ENCODE measurements around the gene PCGF3. TPM values are rescaled to one million over a fixed set of nuclear protein-coding genes. Genes with fewer than 3 reads are reported as not detected.

PCGF3 gene
- total RNA-seq, 1 experiment from 2014 or later: 22.7 TPM

DNA sequence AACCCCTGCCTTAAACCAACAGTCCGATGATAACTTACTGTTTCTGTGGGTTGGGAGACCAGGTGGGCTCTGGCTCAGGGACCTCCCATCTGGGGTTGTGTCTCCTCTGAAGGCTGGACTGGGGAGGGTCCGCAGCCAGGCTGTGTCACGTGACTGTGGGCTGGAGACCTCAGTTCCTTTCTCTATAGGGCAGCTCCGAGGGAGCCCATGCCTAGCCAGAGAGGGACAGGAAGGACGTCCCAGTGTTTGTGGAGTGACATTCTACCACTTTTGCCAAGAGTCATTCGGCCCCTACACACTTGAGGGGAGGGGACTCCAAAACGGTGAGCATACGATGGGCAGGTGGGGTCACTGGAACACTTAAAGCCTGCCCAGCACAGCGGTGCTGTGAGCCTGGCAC is 4.5 kb downstream of the PCGF3 start:
- in situ Hi-C loops (cut with HindIII; ENCODE audit: low pct_unique_long_range_greater_than_20kb, low sequenced_read_pairs): no loop called here
- no peak for DNase-seq (ENCODE audit: low read depth, low spot score)

DNA sequence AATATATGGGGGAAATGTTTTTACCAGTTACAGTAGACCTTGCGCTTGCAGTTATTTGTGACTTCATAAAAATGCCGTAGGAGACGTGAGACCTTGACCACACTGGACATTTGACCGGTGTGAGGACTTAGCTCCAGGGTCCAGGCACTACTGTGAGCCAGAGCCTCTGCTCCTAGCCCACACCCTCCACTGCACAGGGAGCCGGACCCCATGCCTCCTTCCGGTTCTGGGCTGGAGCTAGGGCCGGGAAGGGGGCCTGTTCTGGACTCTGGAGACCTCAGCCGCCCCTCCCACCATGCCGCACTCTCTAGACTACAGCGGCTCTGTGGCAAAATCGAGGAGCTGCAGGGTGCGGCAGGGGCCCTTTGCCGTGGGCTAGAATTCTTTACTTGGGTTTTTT is 5.3 kb downstream of the PCGF3 start:
- DNase-seq (ENCODE audit: low read depth, low spot score): no peak
- in situ Hi-C loops (cut with HindIII; ENCODE audit: low pct_unique_long_range_greater_than_20kb, low sequenced_read_pairs): no loop called here

DNA sequence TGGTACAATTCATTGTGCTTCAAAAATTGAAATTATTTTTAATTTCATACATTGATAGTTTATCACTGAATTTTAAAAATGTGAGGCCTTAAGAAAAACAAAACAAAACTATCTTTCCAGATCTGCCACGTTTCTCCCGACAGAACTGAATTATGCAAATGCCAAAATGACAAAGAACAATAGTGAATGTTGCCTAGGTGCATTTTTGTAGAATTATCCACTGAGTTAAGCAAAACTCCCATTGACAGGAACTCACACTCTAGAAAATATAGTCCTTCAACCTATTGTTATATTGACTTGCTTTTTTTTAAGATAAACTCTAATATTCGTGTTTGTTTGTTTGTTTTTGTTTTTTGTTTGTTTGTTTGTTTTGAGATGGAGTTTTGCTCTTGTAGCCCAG is 6.5 kb downstream of the PCGF3 start:
- in situ Hi-C loops (cut with HindIII; ENCODE audit: low pct_unique_long_range_greater_than_20kb, low sequenced_read_pairs): no loop called here
- DNase-seq (ENCODE audit: low read depth, low spot score): no peak

DNA sequence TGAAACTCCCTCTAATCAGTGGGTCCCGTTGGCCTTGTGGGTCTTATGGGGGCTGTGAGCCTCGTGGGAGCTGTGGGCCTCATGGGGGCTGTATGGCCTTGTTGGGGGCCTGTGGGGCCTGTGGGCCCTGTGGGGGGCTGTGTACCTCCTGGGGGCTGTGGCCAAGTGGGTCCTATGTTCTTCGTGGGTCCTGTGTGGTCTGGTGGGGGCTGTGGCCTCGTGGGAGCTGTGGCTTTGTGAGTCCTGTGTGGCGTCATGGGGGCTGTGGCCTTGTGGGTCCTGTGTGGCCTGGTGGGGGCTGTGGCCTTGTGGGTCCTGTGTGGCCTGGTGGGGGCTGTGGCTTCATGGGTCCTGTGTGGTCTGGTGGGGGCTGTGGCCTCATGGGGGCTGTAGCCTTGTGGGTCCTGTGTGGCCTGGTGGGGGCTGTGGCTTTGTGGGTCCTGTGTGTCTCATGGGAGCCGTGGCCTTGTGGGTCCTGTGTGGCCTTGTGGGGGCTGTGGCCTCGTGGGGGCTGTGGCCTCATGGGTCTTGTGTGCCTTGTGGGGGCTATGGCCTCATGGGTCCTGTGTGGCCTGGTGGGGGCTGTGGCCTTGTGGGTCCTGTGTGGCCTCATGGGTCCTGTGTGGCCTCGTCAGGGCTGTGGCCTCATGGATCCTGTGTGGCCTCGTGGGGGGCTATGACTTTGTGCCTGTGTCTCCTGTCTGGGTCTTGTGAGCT is 7.4 kb downstream of the PCGF3 start:
- DNase-seq (ENCODE audit: low read depth, low spot score): no peak
- in situ Hi-C loops (cut with HindIII; ENCODE audit: low pct_unique_long_range_greater_than_20kb, low sequenced_read_pairs): no loop called here

DNA sequence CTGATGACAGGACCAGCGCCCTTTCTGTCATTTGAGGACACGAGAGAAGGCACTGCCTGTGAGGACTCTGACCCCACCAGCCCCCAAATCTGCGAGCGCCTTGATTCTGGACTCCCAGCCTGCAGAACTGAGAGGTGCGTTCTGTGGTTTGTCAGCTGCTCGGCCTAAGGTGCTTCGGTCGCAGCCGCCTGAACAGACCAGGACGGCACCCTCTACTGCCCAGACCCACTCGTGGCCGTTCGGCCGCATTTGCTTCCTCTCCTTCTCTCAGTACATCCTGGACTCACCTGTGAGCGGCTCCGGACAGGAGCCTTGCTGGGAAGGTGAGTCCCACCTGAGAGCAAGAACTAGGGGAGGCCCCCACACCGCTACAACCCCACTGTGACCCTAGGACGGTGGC is 8.5 kb downstream of the PCGF3 start:
- in situ Hi-C loops (cut with HindIII; ENCODE audit: low pct_unique_long_range_greater_than_20kb, low sequenced_read_pairs): no loop called here

DNA sequence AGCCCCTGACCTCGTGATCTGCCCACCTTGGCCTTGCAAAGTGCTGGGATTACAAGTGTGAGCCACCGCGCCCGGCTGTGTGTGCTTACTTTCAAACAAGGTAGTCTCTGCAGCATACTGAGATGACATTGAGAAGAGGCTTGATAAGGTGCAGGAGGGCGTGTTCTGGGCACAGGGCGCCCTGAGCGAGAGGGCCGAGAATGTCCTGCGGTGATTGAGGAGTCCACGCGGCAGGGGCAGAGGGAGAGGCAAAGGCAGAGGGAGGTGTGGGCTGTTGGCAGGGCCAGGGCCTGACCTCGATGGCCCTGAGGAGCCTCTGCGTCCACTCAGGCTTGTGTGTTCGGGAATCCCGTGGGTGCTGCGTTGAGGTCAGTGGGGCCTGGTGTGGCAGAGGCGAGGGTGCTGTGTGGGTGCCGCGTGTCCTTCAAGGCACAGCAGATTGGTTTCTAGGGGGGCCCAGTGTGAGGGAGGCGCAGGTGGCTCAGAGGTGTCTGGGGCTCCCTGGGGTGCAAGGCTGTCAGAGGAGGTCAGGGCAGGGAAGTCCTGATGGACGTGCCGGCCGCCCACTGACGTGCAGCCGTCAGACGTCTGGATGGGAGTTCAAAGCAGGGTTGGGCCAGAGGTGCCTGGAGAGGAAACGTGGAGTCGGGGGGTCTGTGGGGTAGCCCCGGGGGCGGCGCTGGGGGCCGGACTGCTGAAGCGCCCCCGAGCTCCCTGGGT is 12.1 kb downstream of the PCGF3 start:
- in situ Hi-C loops (cut with HindIII; ENCODE audit: low pct_unique_long_range_greater_than_20kb, low sequenced_read_pairs): no loop called here
- no peak for DNase-seq (ENCODE audit: low read depth, low spot score)

More for the DNA sequence above, 8.5 kb downstream of the PCGF3 start:
- no peak for DNase-seq (ENCODE audit: low read depth, low spot score)

DNA sequence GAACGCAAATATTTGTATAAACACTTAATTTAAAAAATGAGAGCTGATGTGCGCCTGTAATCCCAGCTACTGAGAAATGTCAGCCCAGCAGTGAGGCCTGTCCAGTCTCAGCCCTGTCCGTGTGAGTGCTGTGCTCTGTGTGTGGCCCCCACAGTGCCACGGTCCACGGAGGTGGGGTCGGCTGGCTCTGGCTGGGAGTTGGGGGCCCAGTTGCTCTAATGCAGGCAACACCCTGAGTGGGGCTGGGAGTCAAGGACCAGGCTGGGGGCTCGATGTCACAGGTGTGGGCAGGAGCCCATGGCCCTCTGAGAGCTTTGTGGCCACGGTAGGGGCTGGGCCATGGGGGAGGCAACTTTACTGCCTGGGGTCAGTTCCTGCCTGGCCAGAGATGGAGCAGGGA is 12.8 kb downstream of the PCGF3 start:
- in situ Hi-C loops (cut with HindIII; ENCODE audit: low pct_unique_long_range_greater_than_20kb, low sequenced_read_pairs): no loop called here
- no peak for DNase-seq (ENCODE audit: low read depth, low spot score)

DNA sequence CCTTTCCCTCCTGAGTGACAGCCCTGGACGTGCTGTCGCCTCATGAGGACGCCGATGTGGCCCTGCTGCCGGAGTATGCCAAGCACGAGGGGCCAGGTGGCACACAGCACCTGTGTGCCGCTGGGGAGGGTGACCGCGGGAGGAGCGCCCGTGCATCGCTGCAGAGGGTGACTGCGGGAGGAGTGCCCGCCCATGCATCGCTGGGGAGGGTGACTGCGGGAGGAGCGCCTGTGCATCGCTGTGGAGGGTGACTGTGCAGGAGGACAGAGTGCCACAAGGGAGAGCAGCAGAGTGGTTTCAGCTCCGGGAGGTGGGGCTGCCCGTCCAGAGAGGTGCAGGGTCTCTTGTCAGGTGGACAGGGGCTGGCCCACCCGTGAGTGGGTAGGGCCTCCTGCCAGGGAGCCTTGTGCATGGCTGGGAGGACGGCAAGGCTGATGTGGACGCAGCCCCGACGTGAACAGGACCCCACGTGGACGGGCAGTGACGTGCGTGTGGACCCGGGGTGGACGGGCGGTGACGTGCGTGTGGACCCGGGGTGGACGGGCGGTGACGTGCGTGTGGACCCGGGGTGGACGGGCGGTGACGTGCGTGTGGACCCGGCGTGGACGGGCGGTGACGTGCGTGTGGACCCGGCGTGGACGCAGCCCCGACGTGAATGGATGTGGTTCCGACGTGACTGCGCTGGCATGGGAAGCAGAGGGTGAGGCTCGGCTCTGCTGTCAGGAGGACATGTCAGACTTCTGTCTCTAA is 14.7 kb downstream of the PCGF3 start:
- in situ Hi-C loops (cut with HindIII; ENCODE audit: low pct_unique_long_range_greater_than_20kb, low sequenced_read_pairs): no loop called here
- DNase-seq (ENCODE audit: low read depth, low spot score): no peak

DNA sequence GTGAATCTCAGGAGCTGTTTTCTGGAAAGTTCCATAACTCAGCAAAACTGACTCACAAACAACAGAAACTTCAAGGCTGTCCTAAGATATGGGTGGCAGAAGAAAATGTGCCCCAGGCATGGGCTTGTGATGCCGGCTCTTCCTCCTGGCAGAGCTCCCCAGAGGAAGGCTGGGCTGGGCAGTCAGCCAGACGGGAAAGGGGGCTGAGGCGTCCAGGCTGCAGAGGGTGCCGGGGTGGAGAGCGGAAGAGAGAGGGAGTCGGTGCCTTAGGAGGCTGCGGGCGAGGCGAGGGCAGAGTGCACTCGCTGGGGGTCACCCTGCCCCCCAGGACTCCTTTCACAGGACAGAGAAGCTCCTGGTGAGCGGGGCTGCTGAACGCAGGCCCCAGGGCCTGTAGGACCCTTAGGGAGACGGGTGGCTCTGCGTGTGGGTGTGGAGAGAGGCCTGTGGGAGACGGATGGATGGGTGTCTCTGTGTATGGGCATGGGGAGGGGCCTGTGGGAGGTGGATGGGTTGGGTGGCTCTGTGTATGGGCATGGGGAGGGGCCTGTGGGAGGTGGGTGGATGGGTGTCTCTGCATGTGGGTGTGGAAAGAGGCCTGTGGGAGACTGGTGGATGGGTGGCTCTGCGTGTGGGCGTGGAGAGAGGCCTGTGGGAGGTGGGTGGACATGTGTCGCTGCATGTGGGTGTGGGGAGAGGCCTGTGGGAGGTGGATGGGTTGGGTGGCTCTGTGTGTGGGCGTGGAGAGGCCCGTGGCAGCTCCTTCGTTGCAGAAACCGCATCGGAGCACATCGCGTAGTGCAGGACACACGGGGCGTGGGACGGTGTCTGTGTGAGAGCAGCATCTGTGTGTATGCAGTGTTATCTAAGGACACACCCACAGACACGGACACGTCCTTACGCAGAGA is 15.9 kb downstream of the PCGF3 start:
- in situ Hi-C loops (cut with HindIII; ENCODE audit: low pct_unique_long_range_greater_than_20kb, low sequenced_read_pairs): no loop called here
- no peak for DNase-seq (ENCODE audit: low read depth, low spot score)

DNA sequence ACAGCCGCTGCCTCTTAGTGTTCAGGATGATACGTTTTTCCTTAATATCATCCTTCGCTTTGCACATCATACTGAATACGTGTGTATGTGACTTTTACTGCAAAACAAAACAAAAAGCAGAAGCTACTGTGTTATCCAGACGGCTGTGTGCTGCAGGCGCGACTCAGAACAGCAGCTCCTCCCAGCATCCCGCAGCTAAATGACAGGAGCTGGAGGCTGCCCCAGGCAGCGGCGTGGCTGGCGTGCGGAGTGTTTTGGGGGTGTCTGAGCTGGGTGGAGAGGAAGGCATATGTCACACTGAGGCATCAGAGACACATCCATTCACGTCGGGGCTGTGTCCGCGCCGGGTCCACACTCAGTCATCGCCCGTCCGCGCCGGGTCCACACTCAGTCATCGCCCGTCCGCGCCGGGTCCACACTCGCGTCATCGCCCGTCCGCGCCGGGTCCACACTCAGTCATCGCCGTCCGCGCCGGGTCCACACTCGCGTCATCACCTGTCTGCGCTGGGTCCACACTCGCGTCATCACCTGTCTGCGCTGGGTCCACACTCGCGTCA is 16.6 kb downstream of the PCGF3 start:
- in situ Hi-C loops (cut with HindIII; ENCODE audit: low pct_unique_long_range_greater_than_20kb, low sequenced_read_pairs): no loop called here
- no peak for DNase-seq (ENCODE audit: low read depth, low spot score)

DNA sequence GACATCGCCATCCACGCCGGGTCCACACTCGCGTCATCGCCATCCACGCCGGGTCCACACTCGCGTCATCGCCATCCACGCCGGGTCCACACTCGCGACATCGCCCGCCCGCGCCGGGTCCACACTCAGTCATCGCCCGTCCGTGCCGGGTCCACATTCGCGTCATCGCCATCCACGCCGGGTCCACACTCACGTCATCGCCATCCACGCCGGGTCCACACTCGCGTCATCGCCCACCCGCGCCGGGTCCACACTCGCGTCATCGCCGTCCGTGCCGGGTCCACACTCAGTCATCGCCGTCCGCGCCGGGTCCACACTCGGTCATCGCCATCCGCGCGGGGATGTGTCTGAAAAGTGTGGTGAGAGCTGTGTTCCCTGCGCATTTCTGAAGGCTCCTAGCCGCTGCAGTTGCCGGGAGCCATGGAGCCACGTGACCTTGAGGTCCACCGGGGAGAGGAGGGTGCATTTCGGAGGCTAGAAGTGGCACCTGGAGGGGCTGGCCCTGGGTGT is 17.3 kb downstream of the PCGF3 start:
- in situ Hi-C loops (cut with HindIII; ENCODE audit: low pct_unique_long_range_greater_than_20kb, low sequenced_read_pairs): no loop called here
- DNase-seq (ENCODE audit: low read depth, low spot score): no peak

DNA sequence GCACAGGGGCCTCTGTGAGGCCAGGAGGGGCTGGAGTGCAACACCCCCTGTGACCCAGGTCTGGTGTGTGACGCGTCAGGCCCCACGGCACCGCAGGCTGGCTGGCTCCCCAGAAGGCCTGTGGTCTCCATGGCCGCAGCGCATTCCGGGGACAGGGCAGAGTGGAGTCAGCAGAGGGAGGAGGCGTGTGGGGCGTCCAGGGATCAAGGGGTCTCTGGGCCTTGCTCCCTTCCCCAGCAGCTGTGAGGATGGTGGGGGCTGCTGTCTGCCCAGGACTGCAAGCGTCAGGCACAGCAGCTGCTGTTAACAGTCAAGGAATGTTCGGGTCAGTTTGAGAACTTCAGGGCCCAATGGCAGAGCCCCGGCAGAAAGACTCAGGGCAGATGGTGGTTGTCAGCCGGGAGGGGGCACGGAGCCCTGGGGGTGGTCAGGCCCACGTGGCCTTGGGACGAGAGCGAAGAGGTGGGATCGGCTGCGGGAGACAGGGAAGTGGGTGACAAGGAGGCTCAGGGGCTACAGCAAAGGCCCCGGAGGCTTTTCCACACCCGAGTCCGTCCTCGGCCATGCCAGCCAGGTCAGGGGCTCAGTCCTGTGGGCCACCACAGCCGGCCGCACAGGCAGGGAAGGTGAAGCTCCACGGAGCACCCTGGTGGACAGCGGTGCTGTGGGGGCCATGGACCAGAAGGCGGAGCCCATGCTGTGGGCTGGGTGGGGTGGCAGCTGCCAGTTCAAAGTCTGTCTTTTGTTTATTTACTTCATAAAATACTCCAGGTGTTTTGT is 18.3 kb downstream of the PCGF3 start:
- no peak for DNase-seq (ENCODE audit: low read depth, low spot score)
- in situ Hi-C loops (cut with HindIII; ENCODE audit: low pct_unique_long_range_greater_than_20kb, low sequenced_read_pairs): no loop called here

DNA sequence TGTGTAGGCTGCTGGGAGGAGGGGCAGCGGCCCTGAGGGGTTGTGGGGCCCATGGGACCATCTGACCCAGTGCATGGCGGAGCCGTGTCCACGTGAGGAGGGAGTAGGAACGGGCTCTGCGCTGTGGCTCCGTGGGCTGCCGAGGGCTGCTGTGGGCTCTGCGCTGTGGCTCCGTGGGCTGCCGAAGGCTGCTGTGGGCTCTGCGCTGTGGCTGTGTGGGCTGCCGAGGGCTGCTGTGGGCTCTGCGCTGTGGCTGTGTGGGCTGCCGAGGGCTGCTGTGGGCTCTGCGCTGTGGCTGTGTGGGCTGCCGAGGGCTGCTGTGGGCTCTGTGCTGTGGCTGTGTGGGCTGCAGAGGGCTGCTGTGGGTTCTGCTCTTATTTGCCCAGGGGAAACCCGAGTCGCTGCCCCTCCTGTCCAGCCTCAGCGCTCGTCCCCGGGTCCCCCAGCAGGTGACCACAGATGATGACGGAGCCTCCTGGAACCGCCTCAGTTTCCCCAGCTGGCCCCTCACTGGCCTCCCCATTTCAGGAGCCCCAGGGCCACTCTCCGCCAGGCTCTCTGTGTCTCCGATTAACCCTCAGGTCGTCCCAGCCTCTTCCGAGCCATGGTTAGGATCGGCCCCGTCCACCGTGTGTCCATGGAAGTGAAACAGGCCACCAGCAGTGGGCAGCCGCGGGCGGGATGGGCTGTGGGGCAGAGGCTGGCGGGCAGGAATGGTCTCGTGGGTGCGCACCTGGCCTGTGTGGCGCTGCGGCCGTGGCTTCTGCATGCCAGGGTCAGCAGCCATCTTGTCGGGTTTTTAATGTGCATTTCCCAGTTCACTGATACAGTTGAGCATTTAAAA is 20.0 kb downstream of the PCGF3 start:
- in situ Hi-C loops (cut with HindIII; ENCODE audit: low pct_unique_long_range_greater_than_20kb, low sequenced_read_pairs): no loop called here
- no peak for DNase-seq (ENCODE audit: low read depth, low spot score)

DNA sequence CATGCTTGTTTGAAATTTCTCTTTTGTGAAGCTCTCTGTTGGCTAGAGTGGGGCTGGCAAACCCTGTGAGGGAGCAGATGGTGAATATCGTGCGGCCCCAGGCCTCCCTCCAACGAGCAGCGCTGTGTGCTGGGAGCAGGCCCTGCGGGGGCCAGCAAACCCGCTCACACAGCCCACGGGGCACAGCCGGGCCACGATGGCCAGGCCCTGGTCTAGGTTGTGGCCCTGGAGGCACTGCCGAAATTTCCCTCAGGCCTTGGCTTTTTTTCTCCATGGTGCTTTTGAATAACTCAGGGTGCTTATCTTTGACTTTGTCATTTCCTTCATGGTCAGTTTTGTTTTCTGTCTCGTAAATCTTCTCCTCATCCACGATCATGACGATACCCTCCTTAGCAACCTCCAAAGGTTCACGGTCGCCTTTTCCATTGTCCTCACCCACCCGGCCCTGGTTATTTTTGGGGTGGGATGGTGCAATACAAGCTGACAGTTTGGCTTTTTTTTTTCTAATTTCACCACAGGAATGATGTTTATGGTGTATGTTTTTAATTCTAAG is 20.7 kb downstream of the PCGF3 start:
- no peak for DNase-seq (ENCODE audit: low read depth, low spot score)
- in situ Hi-C loops (cut with HindIII; ENCODE audit: low pct_unique_long_range_greater_than_20kb, low sequenced_read_pairs): no loop called here

DNA sequence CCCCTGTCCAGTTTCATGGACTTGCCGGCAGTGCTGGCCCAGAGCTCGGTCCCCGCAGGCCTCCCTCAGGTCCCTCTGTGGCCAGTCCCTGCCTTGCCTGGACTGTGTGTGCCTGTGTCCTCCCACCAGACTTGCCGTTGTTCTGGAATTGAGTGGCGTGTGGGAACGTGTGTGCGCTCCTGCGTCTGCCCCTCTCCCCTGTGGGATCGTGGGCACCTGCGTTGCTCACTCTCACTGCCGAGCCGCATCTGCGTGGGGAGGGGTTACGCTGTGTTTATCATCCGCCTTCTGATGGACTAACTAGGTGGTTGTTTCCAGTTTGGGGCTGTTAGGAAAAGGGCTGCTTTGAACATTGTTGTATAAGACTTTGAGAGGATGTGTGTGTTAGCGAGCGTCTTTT is 21.2 kb downstream of the PCGF3 start:
- in situ Hi-C loops (cut with HindIII; ENCODE audit: low pct_unique_long_range_greater_than_20kb, low sequenced_read_pairs): no loop called here
- DNase-seq (ENCODE audit: low read depth, low spot score): no peak

DNA sequence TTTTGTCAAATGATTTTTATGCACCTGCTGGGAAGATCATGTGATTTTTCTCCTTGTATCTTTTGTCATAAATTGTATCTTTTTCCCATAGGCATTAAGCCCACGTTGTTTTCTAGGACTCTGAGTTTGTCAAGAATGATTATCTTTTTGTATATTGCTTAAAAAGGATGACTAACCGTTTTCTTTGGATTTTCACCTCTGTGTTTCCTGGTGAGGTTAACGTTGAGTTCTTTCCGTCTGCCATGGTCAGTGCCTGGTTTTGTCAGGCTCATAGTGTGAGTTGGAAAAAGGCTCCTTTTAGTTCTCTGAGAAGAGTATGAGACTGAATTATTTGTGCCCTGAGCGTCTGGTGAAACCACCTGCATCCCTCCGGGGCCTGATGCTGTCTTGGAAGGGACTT is 21.9 kb downstream of the PCGF3 start:
- no peak for DNase-seq (ENCODE audit: low read depth, low spot score)
- in situ Hi-C loops (cut with HindIII; ENCODE audit: low pct_unique_long_range_greater_than_20kb, low sequenced_read_pairs): no loop called here

Measured in SK-MEL-5 (cell line).